PFSK-1 (cell line): ENCODE results near the gene CLN3.

ENCODE experiments used
- POLR2AphosphoS5 ChIP-seq: IDR thresholded peaks from 2 replicates; pipeline ENCODE4 v1.6.1; 2012; ENCODE audit warnings: low read depth, mild to moderate bottlenecking, control low read depth, low read length, moderate library complexity
- REST ChIP-seq, 2 experiments: IDR thresholded peaks; 2 replicates each; pipeline versions ENCODE4 v1.6.1 to v1.8.0; 2011 to 2012; ENCODE audit warnings: low read depth in 2 of 2, low read length in 2 of 2, control low read depth in 1 of 2, inconsistent platforms in 1 of 2, mild to moderate bottlenecking in 1 of 2, moderate library complexity in 1 of 2; ENCODE audit not compliant: insufficient read depth in 1 of 2
- SIN3A ChIP-seq: IDR thresholded peaks from 2 replicates; pipeline ENCODE4 v1.6.1; 2012; ENCODE audit warnings: mild to moderate bottlenecking, low read length, moderate library complexity, borderline replicate concordance; ENCODE audit not compliant: insufficient read depth
- TAF1 ChIP-seq: IDR thresholded peaks from 2 replicates; pipeline ENCODE4 v1.6.1; 2012; ENCODE audit warnings: low read length, control low read depth, borderline replicate concordance; ENCODE audit not compliant: insufficient read depth

- no peak for TF ChIP-seq TAF1
- no peak for TF ChIP-seq REST (IDR thresholded peaks at IDR 0.05; ENCODE audit: insufficient read depth in 1 of 2, low read depth in 2 of 2, low read length in 2 of 2)
- TF ChIP-seq POLR2AphosphoS5 = no peak
- TF ChIP-seq SIN3A = no peak
Observed at GRCh38 chr16:28520672-28521071, 28.8 kb upstream of the CLN3 start.
